Liver (tissue), 3 donors: ENCODE data around the gene ATPAF1.

Source experiments
- CTCF ChIP-seq: fragments of 150-350 bp; IDR thresholded peaks from 2 replicates; pipeline ENCODE4 v1.5.1; 2017; ENCODE audit warnings: improper control_type of control experiment, low read depth, low read length; ENCODE audit not compliant: missing input control
- FOXA1 ChIP-seq: IDR thresholded peaks from 2 replicates; pipeline ENCODE4 v1.6.1; 2016; ENCODE audit warnings: antibody characterized with exemption
- GABPA ChIP-seq, 2 donors: IDR thresholded peaks in 1 of 2; conservative IDR thresholded peaks in 1 of 2; 2 replicates each; pipeline ENCODE4 v1.6.1; 2016; ENCODE audit warnings: antibody characterized with exemption in 2 of 2, mild to moderate bottlenecking in 1 of 2, moderate library complexity in 1 of 2
- HNF4A ChIP-seq, 2 donors: conservative IDR thresholded peaks; 2 replicates each; pipeline ENCODE4 v1.6.1; 2016; ENCODE audit warnings: antibody characterized with exemption in 2 of 2, mild to moderate bottlenecking in 2 of 2
- JUND ChIP-seq, 2 donors: IDR thresholded peaks; 2 replicates each; pipeline ENCODE4 v1.6.1; 2016; ENCODE audit warnings: antibody characterized with exemption in 2 of 2
- MAX ChIP-seq: IDR thresholded peaks from 2 replicates; pipeline ENCODE4 v1.6.1; 2016; ENCODE audit warnings: antibody characterized with exemption
- RAD21 ChIP-seq, 2 donors: IDR thresholded peaks; 2 replicates each; pipeline ENCODE4 v1.6.1; 2016; ENCODE audit warnings: antibody characterized with exemption in 2 of 2, mild to moderate bottlenecking in 2 of 2
- TAF1 ChIP-seq: conservative IDR thresholded peaks from 2 replicates; pipeline ENCODE4 v1.6.1; 2016; ENCODE audit warnings: antibody characterized with exemption, mild to moderate bottlenecking
- YY1 ChIP-seq: IDR thresholded peaks from 2 replicates; pipeline ENCODE4 v1.6.1; 2016; ENCODE audit warnings: antibody characterized with exemption, mild to moderate bottlenecking
- TF ChIP-seq, protein P1 (sequence below): IDR thresholded peaks from 2 replicates; pipeline ENCODE4 v1.6.1; 2016; ENCODE audit warnings: antibody characterized with exemption, mild to moderate bottlenecking
- donor health status: healthy.
- donor health status: healthy.

DNA sequence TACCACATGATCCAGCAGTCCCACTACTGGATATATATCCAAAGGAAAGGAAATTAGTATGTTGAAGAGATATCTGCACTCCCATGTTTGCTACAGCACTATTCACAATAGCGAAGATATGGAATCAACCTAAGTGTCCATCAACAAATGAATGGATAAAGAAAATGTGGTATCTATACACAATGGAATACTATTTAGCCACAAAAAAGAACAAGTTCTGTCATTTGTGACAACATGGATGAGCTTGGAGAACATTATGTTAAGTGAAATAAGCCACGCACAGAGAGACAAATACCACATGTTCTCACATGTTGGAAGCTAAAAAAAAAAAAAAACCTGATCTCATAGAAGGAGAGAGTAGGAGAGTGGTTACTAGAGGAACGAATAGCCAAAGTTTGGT, 17.7 kb downstream of the ATPAF1 start:
- TF ChIP-seq CTCF = no peak
- no peak for TF ChIP-seq RAD21 (IDR thresholded peaks at IDR 0.05)
- no peak for TF ChIP-seq YY1
- no peak for TF ChIP-seq GABPA (IDR thresholded peaks at IDR 0.05 in 1 of 2, conservative IDR thresholded peaks at IDR 0.05 in 1 of 2)
- no peak for TF ChIP-seq JUND (IDR thresholded peaks at IDR 0.05)
- TF ChIP-seq, protein P1, sequence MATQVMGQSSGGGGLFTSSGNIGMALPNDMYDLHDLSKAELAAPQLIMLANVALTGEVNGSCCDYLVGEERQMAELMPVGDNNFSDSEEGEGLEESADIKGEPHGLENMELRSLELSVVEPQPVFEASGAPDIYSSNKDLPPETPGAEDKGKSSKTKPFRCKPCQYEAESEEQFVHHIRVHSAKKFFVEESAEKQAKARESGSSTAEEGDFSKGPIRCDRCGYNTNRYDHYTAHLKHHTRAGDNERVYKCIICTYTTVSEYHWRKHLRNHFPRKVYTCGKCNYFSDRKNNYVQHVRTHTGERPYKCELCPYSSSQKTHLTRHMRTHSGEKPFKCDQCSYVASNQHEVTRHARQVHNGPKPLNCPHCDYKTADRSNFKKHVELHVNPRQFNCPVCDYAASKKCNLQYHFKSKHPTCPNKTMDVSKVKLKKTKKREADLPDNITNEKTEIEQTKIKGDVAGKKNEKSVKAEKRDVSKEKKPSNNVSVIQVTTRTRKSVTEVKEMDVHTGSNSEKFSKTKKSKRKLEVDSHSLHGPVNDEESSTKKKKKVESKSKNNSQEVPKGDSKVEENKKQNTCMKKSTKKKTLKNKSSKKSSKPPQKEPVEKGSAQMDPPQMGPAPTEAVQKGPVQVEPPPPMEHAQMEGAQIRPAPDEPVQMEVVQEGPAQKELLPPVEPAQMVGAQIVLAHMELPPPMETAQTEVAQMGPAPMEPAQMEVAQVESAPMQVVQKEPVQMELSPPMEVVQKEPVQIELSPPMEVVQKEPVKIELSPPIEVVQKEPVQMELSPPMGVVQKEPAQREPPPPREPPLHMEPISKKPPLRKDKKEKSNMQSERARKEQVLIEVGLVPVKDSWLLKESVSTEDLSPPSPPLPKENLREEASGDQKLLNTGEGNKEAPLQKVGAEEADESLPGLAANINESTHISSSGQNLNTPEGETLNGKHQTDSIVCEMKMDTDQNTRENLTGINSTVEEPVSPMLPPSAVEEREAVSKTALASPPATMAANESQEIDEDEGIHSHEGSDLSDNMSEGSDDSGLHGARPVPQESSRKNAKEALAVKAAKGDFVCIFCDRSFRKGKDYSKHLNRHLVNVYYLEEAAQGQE = no peak
- no peak for TF ChIP-seq FOXA1
- TF ChIP-seq MAX = no peak
- TF ChIP-seq TAF1 = no peak
- TF ChIP-seq HNF4A (conservative IDR thresholded peaks at IDR 0.05) = no peak
